Stimulated activated CD4-positive, alpha-beta T cell treated with anti-CD3 and anti-CD28 coated beads, Interleukin-1b, Interleukin-23, amount 100 ng/mL, for 48 hours (primary cell): ENCODE results near the gene KCNAB2.
A peak's percentile ranks its signal among the peaks of the same experiment; 100 is the strongest.

Experiments used
- DNase-seq: peaks from one replicate; pipeline ENCODE4 v3.0.0-alpha.2; 2020

KCNAB2 gene

GRCh38 chr1:6134741-6135510 is 89.2 kb downstream of the KCNAB2 start:
- DNase-seq = no peak

DNA sequence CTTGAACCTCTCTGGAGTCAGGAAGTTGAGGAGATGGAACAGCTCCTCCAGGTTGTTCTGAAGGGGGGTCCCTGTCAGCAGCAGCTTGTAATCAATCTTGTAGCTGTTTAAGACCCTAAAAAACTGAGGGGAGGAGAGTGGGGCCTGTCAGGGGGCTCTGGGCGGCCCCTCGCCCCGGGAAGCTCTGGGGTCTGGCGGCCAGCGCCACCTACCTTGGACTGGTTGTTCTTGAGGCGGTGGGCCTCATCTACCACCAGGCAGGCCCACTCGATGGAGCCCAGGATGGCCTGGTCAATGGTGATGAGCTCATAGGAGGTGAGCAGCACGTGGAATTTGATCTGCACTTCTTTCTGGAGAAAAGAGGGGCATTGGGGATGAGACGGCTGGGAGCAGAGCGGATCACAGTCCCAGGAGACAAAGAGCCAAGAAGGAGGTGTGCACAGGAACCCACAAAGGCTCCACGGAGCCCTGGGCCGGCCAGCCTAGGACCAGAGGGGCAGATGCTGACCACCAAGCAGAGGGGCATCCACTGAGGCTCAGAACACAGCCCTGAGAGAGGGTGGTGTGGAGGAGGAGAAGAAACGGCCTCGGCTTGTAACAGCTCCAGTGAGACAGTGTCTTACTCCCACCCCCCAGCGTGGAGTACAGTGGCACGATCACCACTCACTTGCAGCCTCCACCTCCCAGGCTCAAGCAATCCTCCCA is 91.0 kb downstream of the KCNAB2 start:
- no peak for DNase-seq

DNA sequence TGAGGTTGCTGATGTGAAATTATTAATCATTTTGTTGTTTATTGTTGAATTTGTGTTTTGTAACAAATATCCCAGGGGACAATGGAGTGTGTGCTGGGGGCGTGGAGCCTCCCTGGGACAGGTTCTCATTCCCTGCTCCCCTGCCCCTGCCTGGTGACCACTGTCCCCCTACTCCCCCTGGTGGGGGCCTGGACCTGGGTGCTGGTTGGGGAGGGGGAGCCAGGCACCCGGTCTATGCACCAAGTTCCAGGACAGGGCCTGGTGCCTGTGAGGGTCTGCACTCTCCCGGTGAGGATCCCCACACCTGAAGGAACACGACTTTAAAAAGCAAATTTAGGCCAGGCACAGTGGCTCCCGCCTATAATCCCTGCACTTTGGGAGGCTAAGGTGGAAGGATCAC is 92.1 kb downstream of the KCNAB2 start:
- DNase-seq = no peak

DNA sequence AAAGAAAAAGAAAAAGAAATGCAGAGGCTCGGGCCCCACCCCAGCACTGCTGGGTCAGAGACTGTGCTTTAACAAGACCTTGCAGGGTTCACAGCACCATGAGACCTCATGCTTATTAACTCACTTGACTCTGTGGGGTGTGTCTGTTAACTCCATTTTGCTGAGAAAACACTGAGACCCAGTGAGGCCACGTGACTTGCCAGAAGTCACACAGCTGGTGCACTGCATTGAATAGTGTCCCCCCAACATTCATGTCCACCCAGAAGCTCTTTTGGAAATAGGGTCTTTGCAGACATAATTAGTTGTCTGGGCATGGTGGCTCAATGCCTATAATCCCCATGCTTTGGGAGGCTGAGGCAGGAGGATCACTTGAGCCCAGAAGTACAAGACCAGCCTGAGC is 94.7 kb downstream of the KCNAB2 start:
- DNase-seq = no peak

GRCh38 chr1:6141592-6141991 is 95.9 kb downstream of the KCNAB2 start:
- DNase-seq = peak; percentile 66

- DNase-seq = no peak
Observed at GRCh38 chr1:6142036-6142621, 96.4 kb downstream of the KCNAB2 start.

DNA sequence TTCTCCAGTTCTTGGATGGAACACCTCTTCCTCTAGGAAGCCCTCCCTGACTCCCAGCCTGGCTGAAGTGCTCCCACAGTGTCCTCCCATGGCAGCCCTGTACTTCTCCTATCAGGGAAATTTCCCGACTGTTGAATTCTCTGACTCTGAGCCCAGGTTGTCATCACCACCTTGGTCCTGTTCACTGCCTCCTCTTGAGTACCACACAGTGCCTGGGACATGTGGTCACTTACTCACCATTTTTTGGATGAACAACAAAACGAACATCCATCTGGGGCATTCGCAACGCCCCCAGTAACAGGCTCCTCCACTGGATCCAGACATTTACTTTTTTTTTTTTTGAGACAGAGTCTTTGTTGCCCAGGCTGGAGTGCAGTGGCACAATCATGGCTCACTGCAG is 97.0 kb downstream of the KCNAB2 start:
- DNase-seq = no peak

DNA sequence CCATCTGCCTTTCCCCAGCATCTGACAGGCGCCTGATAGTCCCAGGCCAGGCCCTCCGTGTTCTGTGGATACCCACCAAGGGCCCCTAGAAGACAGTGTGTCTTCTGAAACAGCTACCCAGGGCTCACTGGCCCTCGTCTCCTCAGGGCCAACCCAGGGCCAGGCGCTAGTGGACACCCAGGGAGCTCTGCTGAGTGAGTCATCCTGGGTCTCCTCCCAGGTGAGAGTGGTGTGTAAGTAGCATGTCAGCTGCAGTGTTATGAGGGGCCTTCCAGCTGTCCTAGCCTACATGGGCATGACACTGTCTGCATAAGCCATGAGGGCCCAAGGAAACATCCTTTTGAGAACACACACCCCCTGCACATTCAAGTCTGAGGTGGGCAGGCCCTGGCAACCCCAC is 97.7 kb downstream of the KCNAB2 start:
- DNase-seq = no peak

DNA sequence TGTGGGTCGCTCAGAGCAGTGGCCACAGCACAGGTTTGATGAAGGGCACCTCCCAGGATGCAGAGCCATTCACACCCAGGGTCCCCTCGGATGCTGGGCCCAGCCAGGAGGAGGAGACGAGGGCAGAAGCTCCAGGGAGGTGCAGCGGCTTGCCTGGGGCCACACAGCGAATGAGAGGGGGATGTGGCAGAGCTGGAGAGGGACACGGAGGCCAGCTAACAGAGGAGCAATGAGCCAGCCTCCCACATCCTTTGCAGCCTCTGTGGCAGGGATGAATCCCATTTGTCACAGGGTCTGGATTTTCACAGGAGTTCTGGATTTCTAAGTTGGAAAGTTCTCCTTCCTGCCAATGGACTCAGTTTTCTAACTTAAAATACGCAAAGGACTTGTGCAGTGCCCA is 98.5 kb downstream of the KCNAB2 start:
- no peak for DNase-seq

- DNase-seq = no peak
Observed at GRCh38 chr1:6144647-6145395, 99.1 kb downstream of the KCNAB2 start.

DNA sequence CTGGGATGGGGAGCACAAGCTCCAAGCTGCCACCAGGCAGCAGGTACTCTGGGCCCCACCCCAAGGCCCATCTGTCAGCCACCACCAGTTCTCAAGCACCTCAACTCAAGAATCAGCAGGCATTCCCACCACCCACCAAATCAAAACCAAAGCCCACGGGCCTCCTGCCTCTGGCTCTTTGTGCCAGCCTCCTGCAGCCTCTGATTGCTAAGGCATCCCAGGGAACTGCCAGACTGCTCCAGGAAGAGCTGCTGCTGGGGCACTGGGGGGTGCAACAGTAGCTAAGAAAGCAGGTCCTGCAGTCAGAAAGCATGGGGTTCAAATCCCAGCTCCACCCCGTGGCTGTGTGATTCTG is 99.7 kb downstream of the KCNAB2 start:
- no peak for DNase-seq

GRCh38 chr1:6145864-6146410 is 100.2 kb downstream of the KCNAB2 start:
- no peak for DNase-seq

DNA sequence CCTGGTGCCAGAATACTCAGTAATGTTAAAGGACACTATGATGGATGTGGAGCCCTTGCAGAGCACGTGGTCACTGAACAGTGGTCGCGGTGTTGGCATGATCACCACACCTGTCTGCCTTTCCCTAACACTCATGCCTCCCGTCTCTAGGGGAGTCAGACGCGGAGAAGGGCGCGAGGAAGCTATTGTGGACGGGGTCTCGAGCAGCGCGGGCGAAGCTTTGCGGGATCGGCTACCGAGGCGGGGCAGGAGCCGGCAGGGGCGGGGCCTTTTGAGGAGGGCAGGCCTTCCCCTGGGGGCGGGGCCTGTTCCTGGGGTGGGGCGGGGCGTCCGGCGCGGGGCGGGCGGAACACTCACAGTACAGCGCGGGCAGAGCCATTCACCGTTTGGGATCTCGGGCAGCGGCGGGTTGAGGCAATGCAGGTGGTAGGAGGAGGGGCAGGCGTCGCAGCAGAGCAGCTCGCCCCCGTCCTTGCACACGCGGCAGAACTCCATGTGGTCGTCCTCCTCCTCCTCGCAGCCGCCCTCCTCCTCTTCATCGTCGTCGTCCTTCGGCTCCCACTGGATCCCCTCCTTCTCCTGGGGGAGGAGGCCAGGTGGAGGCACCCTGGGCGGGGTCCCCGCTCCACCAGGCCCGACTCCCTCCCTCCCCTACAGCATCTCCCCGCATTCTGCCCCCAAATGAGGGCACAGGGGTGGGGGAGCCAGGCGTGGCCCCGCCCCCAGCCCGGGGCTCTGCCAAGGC is 103.0 kb downstream of the KCNAB2 start:
- peak; percentile 78 for DNase-seq

DNA sequence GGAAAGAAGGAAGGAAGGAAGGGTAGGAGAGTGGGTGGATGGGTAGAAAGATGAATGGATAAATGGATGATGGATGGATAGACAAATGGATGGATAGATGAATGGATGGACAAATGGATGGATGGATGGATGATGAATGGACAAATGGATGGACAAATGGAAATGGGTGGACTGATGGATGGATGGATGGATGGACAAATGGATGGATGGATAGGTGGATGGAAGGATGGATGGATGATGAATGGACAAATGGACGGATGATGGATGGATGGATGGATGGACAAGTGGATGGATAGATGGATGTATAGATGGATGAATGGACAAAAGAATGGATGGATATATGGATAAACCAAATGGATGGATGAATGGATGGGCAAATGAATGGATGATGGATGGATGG is 103.9 kb downstream of the KCNAB2 start:
- DNase-seq = no peak

- DNase-seq = no peak
Observed at GRCh38 chr1:6150006-6150938, 104.6 kb downstream of the KCNAB2 start.
